ENCODE results near the gene TTC9.

The TTC9 gene

GRCh38 chr14:70648346-70648745 lies 6.6 kb downstream of the TTC9 start:
- Histone ChIP-seq H3K36me3 (ENCODE audit: insufficient read depth, low read length) (no peaks in the 10 kb centered on the region), H3K27me3 (ENCODE audit: control insufficient read depth, insufficient read depth, low read length) (no peaks in the 10 kb centered on the region), H3K9me3 (replicated peaks; ENCODE audit: low read length) (no peaks in the 10 kb centered on the region), H3K4me2 (ENCODE audit: low read length) (no peak overlapping the region), H3K4me3 (ENCODE audit: low read length) (no peak overlapping the region), H3K4me1 (ENCODE audit: control insufficient read depth, insufficient read depth, low read length) (no peaks in the 10 kb centered on the region), H3K9ac (ENCODE audit: low read depth, low read length) (no peak overlapping the region)

GRCh38 chr14:70649803-70650202 lies 8.1 kb downstream of the TTC9 start:
- H3K9me3 ChIP-seq (replicated peaks; ENCODE audit: low read length) = no peaks in the 10 kb centered on the region
- H3K36me3 ChIP-seq (ENCODE audit: insufficient read depth, low read length) = no peaks in the 10 kb centered on the region
- no peak overlapping the region for H3K9ac ChIP-seq (ENCODE audit: low read depth, low read length)
- H3K4me1 ChIP-seq (ENCODE audit: control insufficient read depth, insufficient read depth, low read length) = no peaks in the 10 kb centered on the region
- H3K27me3 ChIP-seq (ENCODE audit: control insufficient read depth, insufficient read depth, low read length) = no peaks in the 10 kb centered on the region
- H3K4me2 ChIP-seq (ENCODE audit: low read length) = no peak overlapping the region
- H3K4me3 ChIP-seq (ENCODE audit: low read length) = no peak overlapping the region

GRCh38 chr14:70651522-70651921 lies 9.8 kb downstream of the TTC9 start:
- Histone ChIP-seq H3K4me1 (ENCODE audit: control insufficient read depth, insufficient read depth, low read length) (no peaks in the 10 kb centered on the region), H3K4me2 (ENCODE audit: low read length) (no peak overlapping the region), H3K9ac (ENCODE audit: low read depth, low read length) (no peak overlapping the region), H3K36me3 (ENCODE audit: insufficient read depth, low read length) (no peaks in the 10 kb centered on the region), H3K9me3 (replicated peaks; ENCODE audit: low read length) (no peaks in the 10 kb centered on the region), H3K4me3 (ENCODE audit: low read length) (no peak overlapping the region), H3K27me3 (ENCODE audit: control insufficient read depth, insufficient read depth, low read length) (no peaks in the 10 kb centered on the region)

DNA sequence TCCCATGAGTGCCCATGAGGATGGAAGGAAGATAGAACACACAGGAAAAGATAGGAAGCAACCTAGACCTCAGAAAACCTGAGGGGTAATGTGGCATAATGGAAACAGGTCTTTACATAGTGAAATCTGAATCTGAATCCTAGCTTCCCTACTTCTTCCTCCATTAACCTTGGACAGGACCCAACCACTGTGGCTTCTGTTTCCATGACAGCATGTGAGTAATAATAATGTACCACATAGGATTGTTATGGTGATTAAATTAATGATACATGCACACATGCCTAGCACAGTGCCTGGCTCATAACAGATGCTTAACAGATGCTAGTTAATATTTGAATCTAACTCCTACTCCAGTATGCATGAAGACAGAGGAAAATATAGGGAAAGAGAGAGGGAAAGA lies 11.2 kb downstream of the TTC9 start:
- Histone ChIP-seq H3K4me1 (ENCODE audit: control insufficient read depth, insufficient read depth, low read length) (no peaks in the 10 kb centered on the region), H3K9me3 (replicated peaks; ENCODE audit: low read length) (no peaks in the 10 kb centered on the region)

DNA sequence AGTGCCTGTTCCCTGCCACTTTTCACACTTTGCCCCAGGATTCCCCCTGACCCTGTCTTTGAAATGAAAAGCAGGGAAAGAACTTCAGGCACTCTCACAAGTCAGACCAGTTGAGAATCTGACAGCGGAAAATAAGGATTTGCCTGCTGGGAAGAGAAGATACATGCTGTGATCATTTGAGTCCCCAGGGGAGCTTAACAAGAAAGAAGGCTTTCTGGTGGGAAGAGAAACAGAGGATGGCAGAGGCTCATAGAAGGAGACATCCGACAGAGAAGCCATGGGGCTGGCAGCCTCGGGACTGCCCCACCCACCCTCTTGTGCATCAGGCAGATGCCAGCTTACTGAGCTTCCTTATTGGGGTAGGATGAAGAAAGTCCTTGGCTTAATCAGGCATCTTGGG lies 11.9 kb downstream of the TTC9 start:
- Histone ChIP-seq H3K4me2 (ENCODE audit: low read length) (no peak overlapping the region), H3K27me3 (ENCODE audit: control insufficient read depth, insufficient read depth, low read length) (peaks cover 3% of the 10 kb centered on the region), H3K4me3 (ENCODE audit: low read length) (no peak overlapping the region), H3K9me3 (replicated peaks; ENCODE audit: low read length) (no peaks in the 10 kb centered on the region), H3K36me3 (ENCODE audit: insufficient read depth, low read length) (no peaks in the 10 kb centered on the region), H3K4me1 (ENCODE audit: control insufficient read depth, insufficient read depth, low read length) (no peaks in the 10 kb centered on the region), H3K9ac (ENCODE audit: low read depth, low read length) (no peak overlapping the region)

More for the DNA sequence above, 11.2 kb downstream of the TTC9 start:
- Histone ChIP-seq H3K27me3 (ENCODE audit: control insufficient read depth, insufficient read depth, low read length) (no peaks in the 10 kb centered on the region), H3K4me2 (ENCODE audit: low read length) (no peak overlapping the region), H3K9ac (ENCODE audit: low read depth, low read length) (no peak overlapping the region), H3K36me3 (ENCODE audit: insufficient read depth, low read length) (no peaks in the 10 kb centered on the region), H3K4me3 (ENCODE audit: low read length) (no peak overlapping the region)

DNA sequence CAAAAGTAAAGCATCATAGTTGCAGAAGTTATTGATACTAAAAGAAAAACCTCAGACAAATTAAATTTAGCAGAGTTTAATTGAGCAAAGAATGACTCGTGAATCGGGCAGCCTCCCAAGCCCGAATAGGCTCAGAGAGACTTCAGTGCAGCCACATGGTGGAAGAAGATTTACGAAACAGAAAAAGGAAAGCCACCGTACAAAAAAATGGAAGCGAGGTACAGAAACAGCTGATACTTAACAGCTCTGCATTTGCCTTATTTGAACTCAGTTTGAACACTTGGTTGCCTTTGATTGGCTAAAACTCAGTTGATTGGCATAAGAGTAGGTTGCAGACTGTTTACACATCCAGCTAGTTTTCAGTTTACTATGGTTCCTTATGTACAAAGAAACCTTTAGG lies 12.9 kb downstream of the TTC9 start:
- no peaks in the 10 kb centered on the region for H3K4me1 ChIP-seq (ENCODE audit: control insufficient read depth, insufficient read depth, low read length)

DNA sequence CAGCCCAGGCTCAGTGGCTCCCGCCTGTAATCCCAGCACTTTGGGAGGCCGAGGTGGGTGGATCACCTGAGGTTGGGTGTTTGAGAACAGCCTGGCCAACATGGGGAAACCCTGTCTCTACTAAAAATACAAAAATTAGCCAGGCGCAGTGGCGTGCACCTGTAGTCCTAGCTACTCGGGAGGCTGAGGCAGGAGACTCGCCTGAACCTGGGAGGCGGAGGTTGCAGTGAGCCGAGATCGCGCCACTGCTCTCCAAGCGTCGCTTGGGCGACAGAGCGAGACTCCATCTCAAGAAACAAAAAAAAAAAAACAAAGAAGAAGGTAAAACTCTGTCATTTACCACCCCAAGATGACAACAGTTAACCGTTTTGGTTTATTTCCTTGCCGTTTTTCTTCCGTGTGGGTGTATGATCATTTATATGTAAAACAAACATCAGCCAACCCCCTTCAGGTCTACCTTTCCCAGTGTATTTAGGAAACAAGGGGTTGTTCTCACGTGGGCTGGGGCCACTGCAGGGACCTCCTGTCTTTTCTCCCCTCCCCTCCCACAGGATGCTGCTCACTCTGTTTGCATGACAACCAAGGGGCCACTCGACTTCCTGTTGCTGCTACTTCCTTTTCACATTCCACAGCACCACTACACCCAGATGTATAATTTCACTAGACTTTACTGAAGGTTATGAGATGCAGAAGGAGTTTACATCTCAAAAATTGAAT lies 13.6 kb downstream of the TTC9 start:
- Histone ChIP-seq H3K4me2 (ENCODE audit: low read length) (no peak overlapping the region), H3K27me3 (ENCODE audit: control insufficient read depth, insufficient read depth, low read length) (peaks cover 3% of the 10 kb centered on the region), H3K4me3 (ENCODE audit: low read length) (no peak overlapping the region), H3K36me3 (ENCODE audit: insufficient read depth, low read length) (no peaks in the 10 kb centered on the region), H3K9ac (ENCODE audit: low read depth, low read length) (no peak overlapping the region), H3K4me1 (ENCODE audit: control insufficient read depth, insufficient read depth, low read length) (no peaks in the 10 kb centered on the region), H3K9me3 (replicated peaks; ENCODE audit: low read length) (no peaks in the 10 kb centered on the region)

More for the DNA sequence above, 12.9 kb downstream of the TTC9 start:
- Histone ChIP-seq H3K9ac (ENCODE audit: low read depth, low read length) (no peak overlapping the region), H3K4me3 (ENCODE audit: low read length) (no peak overlapping the region), H3K36me3 (ENCODE audit: insufficient read depth, low read length) (no peaks in the 10 kb centered on the region), H3K9me3 (replicated peaks; ENCODE audit: low read length) (no peaks in the 10 kb centered on the region), H3K4me2 (ENCODE audit: low read length) (no peak overlapping the region), H3K27me3 (ENCODE audit: control insufficient read depth, insufficient read depth, low read length) (peaks cover 3% of the 10 kb centered on the region)

DNA sequence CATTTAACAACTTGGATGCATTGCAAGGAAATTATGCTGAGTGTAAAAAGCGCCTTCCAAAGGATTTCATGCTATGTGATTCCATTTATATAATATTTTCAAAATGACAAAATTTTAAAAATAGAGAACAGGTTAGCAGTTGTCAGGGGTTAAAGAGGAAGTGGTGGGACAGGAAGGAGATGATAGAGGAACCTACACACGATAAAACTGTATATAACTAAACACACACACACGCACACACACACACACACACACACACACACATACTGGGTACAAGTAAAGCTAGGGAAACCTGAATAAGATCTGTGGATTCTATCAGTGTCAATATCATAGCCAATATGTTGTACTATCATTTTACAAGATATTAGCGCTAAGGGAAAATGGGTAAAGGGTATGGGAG lies 17.2 kb downstream of the TTC9 start:
- H3K36me3 ChIP-seq (ENCODE audit: insufficient read depth, low read length) = no peaks in the 10 kb centered on the region
- H3K9ac ChIP-seq (ENCODE audit: low read depth, low read length) = no peak overlapping the region
- H3K4me3 ChIP-seq (ENCODE audit: low read length) = no peak overlapping the region
- H3K27me3 ChIP-seq (ENCODE audit: control insufficient read depth, insufficient read depth, low read length) = peaks cover 3% of the 10 kb centered on the region
- H3K4me2 ChIP-seq (ENCODE audit: low read length) = no peak overlapping the region
- no peaks in the 10 kb centered on the region for H3K9me3 ChIP-seq (replicated peaks; ENCODE audit: low read length)
- peaks cover under 1% of the 10 kb centered on the region for H3K4me1 ChIP-seq (ENCODE audit: control insufficient read depth, insufficient read depth, low read length)

DNA sequence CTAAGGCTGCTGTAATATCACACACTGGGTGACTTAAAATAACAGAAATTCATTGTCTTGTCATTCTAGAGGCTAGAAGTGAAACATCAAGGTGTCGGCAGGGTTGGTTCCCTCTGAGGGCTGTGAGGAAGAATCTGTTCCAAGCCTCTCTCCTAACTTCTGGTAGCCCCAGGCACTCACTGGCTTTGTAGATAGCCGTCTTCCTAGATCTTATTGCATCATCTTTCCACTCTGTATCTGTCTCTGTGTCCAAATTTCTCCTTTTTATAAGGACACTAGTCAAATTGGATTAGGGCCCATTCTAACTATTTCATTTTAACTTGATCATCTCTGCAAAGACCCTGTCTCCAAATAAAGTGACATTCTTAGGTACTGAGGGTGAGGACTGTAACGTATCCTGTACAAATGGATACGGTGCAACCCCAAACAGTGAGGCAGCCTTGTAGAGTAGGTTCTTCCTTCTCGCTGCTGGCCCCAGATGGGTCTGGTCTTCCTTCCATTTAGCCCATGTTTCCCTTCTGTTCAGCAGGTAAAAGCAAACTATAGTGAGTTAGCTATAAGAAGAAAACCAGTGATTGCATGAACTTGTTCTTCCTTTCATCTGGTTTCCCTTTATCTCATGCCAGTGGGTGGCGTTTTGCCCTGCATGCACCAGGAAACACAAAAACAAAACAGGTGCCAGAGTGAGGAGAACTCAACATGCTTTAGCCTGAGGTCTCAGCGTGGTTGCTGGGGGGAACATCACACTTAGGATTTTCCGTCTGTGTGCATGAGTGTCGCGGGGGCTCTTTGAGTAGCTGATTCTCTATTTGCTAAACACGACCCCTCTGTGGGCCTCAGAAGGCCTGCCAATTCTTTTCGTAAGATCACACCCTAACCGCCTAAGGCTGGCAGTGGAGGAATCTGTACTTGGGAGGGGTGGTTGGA lies 19.5 kb downstream of the TTC9 start:
- Histone ChIP-seq H3K9me3 (replicated peaks; ENCODE audit: low read length) (no peaks in the 10 kb centered on the region), H3K9ac (ENCODE audit: low read depth, low read length) (no peak overlapping the region), H3K4me2 (ENCODE audit: low read length) (no peak overlapping the region), H3K4me1 (ENCODE audit: control insufficient read depth, insufficient read depth, low read length) (peaks cover 16% of the 10 kb centered on the region), H3K27me3 (ENCODE audit: control insufficient read depth, insufficient read depth, low read length) (peaks cover 3% of the 10 kb centered on the region), H3K36me3 (ENCODE audit: insufficient read depth, low read length) (no peaks in the 10 kb centered on the region), H3K4me3 (ENCODE audit: low read length) (no peak overlapping the region)

- Histone ChIP-seq H3K36me3 (ENCODE audit: insufficient read depth, low read length) (no peaks in the 10 kb centered on the region), H3K4me3 (ENCODE audit: low read length) (no peak overlapping the region), H3K4me2 (ENCODE audit: low read length) (no peak overlapping the region), H3K9ac (ENCODE audit: low read depth, low read length) (no peak overlapping the region), H3K4me1 (ENCODE audit: control insufficient read depth, insufficient read depth, low read length) (peaks cover 17% of the 10 kb centered on the region), H3K27me3 (ENCODE audit: control insufficient read depth, insufficient read depth, low read length) (peaks cover 3% of the 10 kb centered on the region), H3K9me3 (replicated peaks; ENCODE audit: low read length) (no peaks in the 10 kb centered on the region)
Measured at GRCh38 chr14:70662080-70662479, 20.4 kb downstream of the TTC9 start.

- Histone ChIP-seq H3K4me1 (ENCODE audit: control insufficient read depth, insufficient read depth, low read length) (peaks cover 17% of the 10 kb centered on the region), H3K27me3 (ENCODE audit: control insufficient read depth, insufficient read depth, low read length) (peaks cover 3% of the 10 kb centered on the region), H3K9me3 (replicated peaks; ENCODE audit: low read length) (no peaks in the 10 kb centered on the region), H3K4me3 (ENCODE audit: low read length) (no peak overlapping the region), H3K9ac (ENCODE audit: low read depth, low read length) (no peak overlapping the region), H3K36me3 (ENCODE audit: insufficient read depth, low read length) (no peaks in the 10 kb centered on the region), H3K4me2 (ENCODE audit: low read length) (no peak overlapping the region)
Measured at GRCh38 chr14:70662816-70663215, 21.1 kb downstream of the TTC9 start.
